Endothelial cell of umbilical vein (primary cell): ENCODE measurements around the gene IRX3. TPM values are rescaled to one million over a fixed set of nuclear protein-coding genes. Genes with fewer than 3 reads are reported as not detected.

ENCODE experiments used
- BruUV-seq: library from RNA; stranded (reverse); fragments of 400-500 nt; replicated peaks from 2 replicates; lab custom pipeline; 2021; lab: Mats Ljungman, UMichigan
- CTCF ChIA-PET: fragments of 300-600, 350-600 bp; sonication (Branson Sonifier 250); formaldehyde crosslinking; loops from one replicate; lab custom pipeline; 2021; ENCODE audit warnings: antibody characterized with exemption, inconsistent platforms; lab: Charles Lee
- POLR2A ChIA-PET: fragments of 300-600, 350-600 bp; sonication (Branson Sonifier 250); formaldehyde crosslinking; loops from one replicate; lab custom pipeline; 2021; ENCODE audit warnings: antibody characterized with exemption, inconsistent platforms; lab: Charles Lee
- DNase-seq: peaks from one replicate; pipeline ENCODE4 v3.0.0-alpha.2; 2011; ENCODE audit warnings: low read depth, low spot score
- FAIRE-seq: peaks from 2 replicates; lab custom pipeline; 2011; peaks lifted over from hg19 to GRCh38; lab: Jason Lieb, UNC
- H2AFZ ChIP-seq: 2 replicates; pipeline ENCODE4 v1.6.0; 2012; ENCODE audit warnings: low read depth, low read length, control low read depth, inconsistent platforms
- H3K27ac ChIP-seq: 2 replicates; pipeline ENCODE4 v1.5.1; 2011; ENCODE audit warnings: low read depth, mild to moderate bottlenecking, control low read depth, low read length, moderate library complexity; ENCODE audit not compliant: insufficient read depth
- H3K27me3 ChIP-seq, 2 experiments: 2 replicates each; pipeline versions ENCODE4 v1.6.0 to v1.6.1; 2011; ENCODE audit warnings: low read length in 2 of 2, mixed read lengths in 1 of 2; ENCODE audit not compliant: control insufficient read depth in 2 of 2, insufficient read depth in 2 of 2
- H3K36me3 ChIP-seq, 2 experiments: 2 replicates in 1 of 2; 3 replicates in 1 of 2; pipeline ENCODE4 v1.5.1; 2011; ENCODE audit warnings: low read length in 2 of 2, mild to moderate bottlenecking in 1 of 2, moderate library complexity in 1 of 2; ENCODE audit not compliant: control insufficient read depth in 2 of 2, insufficient read depth in 2 of 2; ENCODE audit errors: extremely low read depth in 1 of 2
- H3K4me1 ChIP-seq: 3 replicates; pipeline ENCODE4 v1.5.1; 2011; ENCODE audit warnings: mild to moderate bottlenecking, low read length; ENCODE audit not compliant: control insufficient read depth, insufficient read depth; ENCODE audit errors: extremely low read depth
- H3K4me2 ChIP-seq: 2 replicates; pipeline ENCODE4 v1.6.1; 2011; ENCODE audit warnings: low read length, control low read depth, mixed read lengths; ENCODE audit not compliant: insufficient read depth
- H3K4me3 ChIP-seq, 3 experiments: fragments of 200-600 bp in 1 of 3; sonication (generic), shearing (Covaris generic) in 1 of 3; replicated peaks in 1 of 3; 2 replicates each; pipeline ENCODE4 v1.5.1; 2011 to 2016; ENCODE audit warnings: control low read depth in 3 of 3, low read length in 3 of 3, mild to moderate bottlenecking in 2 of 3, inconsistent platforms in 1 of 3, low read depth in 1 of 3, moderate library complexity in 1 of 3; ENCODE audit not compliant: insufficient read depth in 1 of 3
- H3K79me2 ChIP-seq: 2 replicates; pipeline ENCODE4 v1.6.0; 2012; ENCODE audit warnings: low read length, inconsistent platforms; ENCODE audit not compliant: control insufficient read depth, insufficient read depth
- H3K9ac ChIP-seq: replicated peaks from 2 replicates; pipeline ENCODE3; 2011; ENCODE audit warnings: low read length, control low read depth; ENCODE audit not compliant: insufficient read depth; ENCODE audit errors: extremely low read depth
- H3K9me1 ChIP-seq: replicated peaks from 3 replicates; pipeline ENCODE4 v1.6.0; 2011; ENCODE audit warnings: mild to moderate bottlenecking, low read length; ENCODE audit not compliant: control insufficient read depth, insufficient read depth; ENCODE audit errors: extremely low read depth
- H3K9me3 ChIP-seq: replicated peaks from 2 replicates; pipeline ENCODE4 v1.5.1; 2012; ENCODE audit warnings: low read length, inconsistent platforms; ENCODE audit not compliant: control insufficient read depth, insufficient read depth
- H4K20me1 ChIP-seq: replicated peaks from 2 replicates; pipeline ENCODE3; 2011; ENCODE audit warnings: mild to moderate bottlenecking, low read length; ENCODE audit not compliant: control insufficient read depth, insufficient read depth; ENCODE audit errors: extremely low read depth
- CTCF ChIP-seq, 2 donors: IDR thresholded peaks; 1 replicate in 1 of 2; 2 replicates in 1 of 2; pipeline ENCODE4 v1.5.1; 2011; ENCODE audit warnings: low read length in 2 of 2, mild to moderate bottlenecking in 2 of 2, moderate library complexity in 2 of 2, control low read depth in 1 of 2, inconsistent platforms in 1 of 2, low read depth in 1 of 2; ENCODE audit not compliant: insufficient read depth in 1 of 2; ENCODE audit errors: extremely low read depth in 1 of 2
- EZH2 ChIP-seq: IDR thresholded peaks from 2 replicates; pipeline ENCODE4 v1.6.1; 2012; ENCODE audit warnings: borderline replicate concordance, low read depth, mild to moderate bottlenecking, moderate library complexity, low read length, inconsistent platforms; ENCODE audit not compliant: severe bottlenecking
- FOS ChIP-seq: IDR thresholded peaks from 2 replicates; pipeline ENCODE4 v1.6.1; 2011; ENCODE audit warnings: mild to moderate bottlenecking, low read length, moderate library complexity, borderline replicate concordance; ENCODE audit not compliant: insufficient read depth
- GATA2 ChIP-seq: IDR thresholded peaks from 2 replicates; pipeline ENCODE4 v1.7.0; 2011; ENCODE audit warnings: low read depth, mild to moderate bottlenecking, moderate library complexity, mixed read lengths, low read length; ENCODE audit not compliant: insufficient read length, insufficient read depth
- JUN ChIP-seq: IDR thresholded peaks from 2 replicates; pipeline ENCODE4 v1.6.1; 2011; ENCODE audit warnings: borderline replicate concordance, low read depth; ENCODE audit not compliant: insufficient read length, insufficient read depth
- MAX ChIP-seq: IDR thresholded peaks from 2 replicates; pipeline ENCODE4 v1.6.1; 2011; ENCODE audit not compliant: insufficient read depth, insufficient read length
- MYC ChIP-seq: IDR thresholded peaks from one replicate; pipeline ENCODE4 v1.6.1; 2011; ENCODE audit warnings: mild to moderate bottlenecking, low read depth, low read length
- POLR2A ChIP-seq: IDR thresholded peaks from 2 replicates; pipeline ENCODE4 v1.6.1; 2012; ENCODE audit warnings: low read depth, mild to moderate bottlenecking, control low read depth, low read length
- POLR2AphosphoS5 ChIP-seq: IDR thresholded peaks from 2 replicates; pipeline ENCODE4 v1.6.1; 2012; ENCODE audit warnings: low read depth, mild to moderate bottlenecking, control low read depth, low read length, moderate library complexity; ENCODE audit not compliant: insufficient read depth
- dilution Hi-C: fragments of 300-500 bp; cut with MboI; formaldehyde crosslinking; loops from one replicate; pipeline ENCODE4 v1.15.0; 2019; ENCODE audit warnings: low sequenced_read_pairs; ENCODE audit not compliant: extremely low pct_ligation_motif_present
- intact Hi-C: fragments of 100-400 bp; cut with micrococcal nuclease; formaldehyde crosslinking; loops from one replicate; pipeline ENCODE4 v1.10.0; 2022
- polyA plus RNA-seq, 4 experiments: library from polyadenylated mRNA; depleted of rRNA in 3 of 4; stranded (reverse) in 3 of 4; unstranded in 1 of 4; fragments of >200 nt; gene quantifications; 2 replicates each; pipeline versions ENCODE4 v1.2.1 to v1.2.3, GENCODE V29; 2011 to 2012; ENCODE audit warnings: missing spikeins in 1 of 4
- total RNA-seq: library from RNA; stranded (reverse); gene quantifications from 2 replicates; pipeline ENCODE4 v1.2.3, GENCODE V29; 2021

IRX3 gene
- total and polyA plus RNA-seq, 2 donors (not counting 3 experiments of a cell fraction or from before 2014, with no cell fraction given) = not detected

- Histone ChIP-seq H3K4me1 (peaks cover 4% of the 10 kb centered on the region), H3K27me3 (peaks cover 46 to 62% of the 10 kb centered on the region in 2 experiments), H3K9ac (no peak overlapping the region), H3K36me3 (no peaks in the 10 kb centered on the region), H3K4me2 (no peak overlapping the region), H3K9me1 (no peaks in the 10 kb centered on the region), H3K9me3 (no peaks in the 10 kb centered on the region), H4K20me1 (no peaks in the 10 kb centered on the region), H3K79me2 (no peaks in the 10 kb centered on the region), H3K27ac (no peak overlapping the region), H3K4me3 (no peak overlapping the region), H2AFZ (no peak overlapping the region)
- TF ChIP-seq MYC = no peak
- TF ChIP-seq EZH2 = no peak
- TF ChIP-seq CTCF (IDR thresholded peaks at IDR 0.05; ENCODE audit: extremely low read depth in 1 of 2, insufficient read depth in 1 of 2, low read depth in 1 of 2, low read length in 2 of 2) = no peak
- no peak for TF ChIP-seq POLR2AphosphoS5
- no peak for TF ChIP-seq MAX
- no peak for TF ChIP-seq POLR2A
- TF ChIP-seq FOS = no peak
- TF ChIP-seq GATA2 = no peak
- no peak for TF ChIP-seq JUN
- no TSS peak for BruUV-seq
- FAIRE-seq (no peak), DNase-seq (no peak)
- intact Hi-C loops (loop anchor here (1.0 to 5.0 kb wide), 5 partner anchors 334 to 977 kb away; no protein-coding TSS in a partner anchor), dilution Hi-C loops (no loop called here)
- POLR2A ChIA-PET = no interaction called here
- CTCF ChIA-PET = interaction anchor here (0.9 to 2.0 kb wide), 5 partner anchors 17 to 508 kb away, joined by 4 to 6 read pairs (median 5); no protein-coding TSS in a partner anchor
Measured at GRCh38 chr16:54281535-54282201, 4.9 kb downstream of the IRX3 start.
